OCI-LY7 (cell line): ENCODE measurements around the gene CDKN1B. TPM values are rescaled to one million over a fixed set of nuclear protein-coding genes. Genes with fewer than 3 reads are reported as not detected.

Experiments
- BruUV-seq: library from RNA; stranded (reverse); fragments of 400-500 nt; replicated peaks from 2 replicates; lab custom pipeline; 2021; lab: Mats Ljungman, UMichigan
- CTCF ChIA-PET: fragments of 300-600 bp; sonication (Branson Sonifier 250); formaldehyde crosslinking; loops from one replicate; lab custom pipeline; 2022; ENCODE audit warnings: antibody characterized with exemption; ENCODE audit not compliant: unreplicated experiment; lab: Charles Lee
- POLR2A ChIA-PET: fragments of 300-600 bp; sonication (Branson Sonifier 250); formaldehyde crosslinking; loops from one replicate; lab custom pipeline; 2022; ENCODE audit warnings: antibody characterized with exemption; lab: Charles Lee
- DNase-seq: peaks from one replicate; pipeline ENCODE4 v3.0.0-alpha.2; 2015; ENCODE audit warnings: low spot score
- H2AFZ ChIP-seq: fragments of 200-600 bp; sonication (generic), shearing (Covaris generic); 2 replicates; pipeline ENCODE4 v1.6.1; 2014; ENCODE audit warnings: mild to moderate bottlenecking, antibody characterized with exemption, low read length, moderate library complexity
- H3K27ac ChIP-seq: fragments of 200-600 bp; sonication (generic); 2 replicates; pipeline ENCODE4 v1.5.1; 2014; ENCODE audit warnings: mixed run types, low read depth, mild to moderate bottlenecking, moderate library complexity, low read length, inconsistent platforms; ENCODE audit not compliant: poor library complexity, severe bottlenecking
- H3K36me3 ChIP-seq: fragments of 200-600 bp; sonication (generic); 2 replicates; pipeline ENCODE4 v1.6.1; 2014; ENCODE audit warnings: mild to moderate bottlenecking, antibody characterized with exemption, low read length, moderate library complexity, mixed read lengths; ENCODE audit not compliant: insufficient read depth
- H3K4me1 ChIP-seq: fragments of 200-600 bp; sonication (generic); 2 replicates; pipeline ENCODE4 v1.5.1; 2014; ENCODE audit warnings: mild to moderate bottlenecking, low read length; ENCODE audit not compliant: insufficient read depth, poor library complexity, severe bottlenecking
- H3K4me2 ChIP-seq: fragments of 200-600 bp; sonication (generic); 2 replicates; pipeline ENCODE4 v1.6.1; 2014; ENCODE audit warnings: mild to moderate bottlenecking, low read length
- H3K4me3 ChIP-seq: fragments of 200-600 bp; sonication (generic); 2 replicates; pipeline ENCODE4 v1.5.1; 2014; ENCODE audit warnings: mild to moderate bottlenecking, low read depth, low read length; ENCODE audit not compliant: poor library complexity, severe bottlenecking
- H3K79me2 ChIP-seq: fragments of 200-600 bp; sonication (generic); 2 replicates; pipeline ENCODE4 v1.6.1; 2016; ENCODE audit warnings: low read depth, mild to moderate bottlenecking, low read length, moderate library complexity, mixed read lengths; ENCODE audit not compliant: insufficient read depth
- H3K9me2 ChIP-seq: fragments of 200-600 bp; sonication (generic); 2 replicates; pipeline ENCODE4 v1.6.1; 2016; ENCODE audit warnings: mild to moderate bottlenecking, low read length, mixed read lengths; ENCODE audit not compliant: insufficient read depth
- H3K9me3 ChIP-seq: fragments of 200-600 bp; sonication (generic); 2 replicates; pipeline ENCODE4 v1.6.1; 2014; ENCODE audit warnings: mild to moderate bottlenecking, mixed run types, low read length, mixed read lengths
- H4K20me1 ChIP-seq: fragments of 200-600 bp; sonication (generic); 2 replicates; pipeline ENCODE4 v1.6.1; 2014; ENCODE audit warnings: mild to moderate bottlenecking, antibody characterized with exemption, low read length, moderate library complexity, mixed read lengths; ENCODE audit not compliant: insufficient read depth
- CTCF ChIP-seq: fragments of 200-600 bp; sonication (generic); conservative IDR thresholded peaks from 2 replicates; pipeline ENCODE4 v1.5.1; 2014; ENCODE audit warnings: mild to moderate bottlenecking, antibody characterized with exemption, low read length, moderate library complexity, mixed read lengths
- EZH2phosphoT487 ChIP-seq: fragments of 200-600 bp; sonication (generic); IDR thresholded peaks from 2 replicates; pipeline ENCODE4 v1.6.1; 2018; ENCODE audit warnings: low read depth, borderline replicate concordance, mild to moderate bottlenecking, mixed run types, antibody characterized with exemption, low read length, moderate library complexity, mixed read lengths
- intact Hi-C: fragments of 100-400 bp; cut with micrococcal nuclease; formaldehyde crosslinking; loops from one replicate; pipeline ENCODE4 v1.10.0; 2022; ENCODE audit not compliant: unreplicated experiment
- total RNA-seq, 2 experiments: library from RNA; depleted of rRNA in 1 of 2; stranded (reverse); fragments of >200 nt in 1 of 2; shearing (Covaris generic) in 1 of 2; gene quantifications; 2 replicates each; pipeline ENCODE4 v1.2.3, GENCODE V29; 2014 to 2022

Gene CDKN1B
- total RNA-seq, 2 experiments from 2014 or later, result 45.3 to 59.4 TPM

- Histone ChIP-seq H3K9me3 (no peaks in the 10 kb centered on the region), H3K79me2 (peaks cover 55% of the 10 kb centered on the region), H4K20me1 (0 out of 2 replicates have a peak, but pooled peaks cover 5% of the 10 kb centered on the region), H3K4me1 (peaks cover 28% of the 10 kb centered on the region), H3K4me2 (no peak overlapping the region), H3K27ac (no peak overlapping the region), H3K36me3 (peaks cover 45% of the 10 kb centered on the region), H2AFZ (no peak overlapping the region), H3K4me3 (no peak overlapping the region), H3K9me2 (no peaks in the 10 kb centered on the region)
- CTCF ChIA-PET, result no interaction called here
- no peak for DNase-seq
- POLR2A ChIA-PET, result interaction anchor here (0.6 to 0.8 kb wide), 3 partner anchors 9 to 709 kb away, joined by 3 to 5 read pairs (median 4); no protein-coding TSS in a partner anchor
- no TSS peak for BruUV-seq
- intact Hi-C loops, result no loop called here
- TF ChIP-seq CTCF (no peak), EZH2phosphoT487 (no peak)
Observed at GRCh38 chr12:12733118-12733517, 15.9 kb downstream of the CDKN1B start.

GRCh38 chr12:12734054-12734453 lies 16.9 kb downstream of the CDKN1B start:
- CTCF ChIA-PET, result no interaction called here
- BruUV-seq, result no TSS peak
- H2AFZ ChIP-seq, result no peak overlapping the region

More at GRCh38 chr12:12734054-12734453, 16.9 kb downstream of the CDKN1B start:
- 0 out of 2 replicates have a peak, but pooled peaks cover 5% of the 10 kb centered on the region for H4K20me1 ChIP-seq
- H3K4me1 ChIP-seq, result peaks cover 19% of the 10 kb centered on the region
- POLR2A ChIA-PET, result interaction anchor here (4.5 kb wide), 1 partner anchor 7 kb away, joined by 43 read pairs; no protein-coding TSS in a partner anchor
- H3K9me3 ChIP-seq, result no peaks in the 10 kb centered on the region
- H3K27ac ChIP-seq, result no peak overlapping the region
- H3K9me2 ChIP-seq, result no peaks in the 10 kb centered on the region
- no peak for DNase-seq
- no peak overlapping the region; the same call in 1 of the 2 replicates for H3K4me2 ChIP-seq
- intact Hi-C loops, result no loop called here
- no peak overlapping the region for H3K4me3 ChIP-seq
- peaks cover 46% of the 10 kb centered on the region for H3K79me2 ChIP-seq
- TF ChIP-seq EZH2phosphoT487, result no peak
- TF ChIP-seq CTCF, result no peak
- H3K36me3 ChIP-seq, result peaks cover 37% of the 10 kb centered on the region
